RPMI8226 (cell line): ENCODE results near the gene SMAD4.
"Not testable (repeated sequence)": the region's sequence is repeated elsewhere in the genome, so short reads cannot be mapped to it uniquely, and the experiment has no call there.

Experiments used
- DNase-seq: peaks from one replicate; pipeline ENCODE4 v3.0.0-alpha.2; 2015

SMAD4 gene

GRCh38 chr18:51029694-51030536 lies at the start of gene SMAD4:
Gene SMAD4 (plus strand): TSS chr18:51030213. CDS start chr18:51047047, 16,834 bp downstream.
- DNase-seq = peak; percentile 98

GRCh38 chr18:50981381-50981780 lies 48.6 kb upstream of the SMAD4 start:
- DNase-seq = no peak

GRCh38 chr18:50982086-50982801 lies 47.8 kb upstream of the SMAD4 start:
- DNase-seq = no peak

GRCh38 chr18:50982802-50983179 lies 47.2 kb upstream of the SMAD4 start:
- DNase-seq = no peak

- DNase-seq = no peak
Measured at GRCh38 chr18:50986360-50987087, 43.5 kb upstream of the SMAD4 start.

- no peak for DNase-seq
Measured at GRCh38 chr18:50987261-50987660, 42.8 kb upstream of the SMAD4 start.

GRCh38 chr18:50989711-50990110 lies 40.3 kb upstream of the SMAD4 start:
- no peak for DNase-seq

- no peak for DNase-seq
Measured at GRCh38 chr18:50992351-50992762, 37.7 kb upstream of the SMAD4 start.

- no peak for DNase-seq
Measured at GRCh38 chr18:50994031-50994430, 36.0 kb upstream of the SMAD4 start.

- DNase-seq = not testable (repeated sequence)
Measured at GRCh38 chr18:51003174-51003573, 26.8 kb upstream of the SMAD4 start.

GRCh38 chr18:51006061-51006818 lies 23.8 kb upstream of the SMAD4 start:
- DNase-seq = no peak

GRCh38 chr18:51006948-51007789 lies 22.8 kb upstream of the SMAD4 start:
- no peak for DNase-seq

GRCh38 chr18:51007790-51008139 lies 22.2 kb upstream of the SMAD4 start:
- no peak for DNase-seq

- DNase-seq = no peak
Measured at GRCh38 chr18:51009072-51009471, 20.9 kb upstream of the SMAD4 start.

GRCh38 chr18:51010218-51010617 lies 19.8 kb upstream of the SMAD4 start:
- DNase-seq = no peak

- DNase-seq = no peak
Measured at GRCh38 chr18:51011709-51012108, 18.3 kb upstream of the SMAD4 start.

- DNase-seq = no peak
Measured at GRCh38 chr18:51012441-51012840, 17.6 kb upstream of the SMAD4 start.

- DNase-seq = no peak
Measured at GRCh38 chr18:51013259-51013658, 16.8 kb upstream of the SMAD4 start.

- no peak for DNase-seq
Measured at GRCh38 chr18:51017140-51017879, 12.7 kb upstream of the SMAD4 start.

GRCh38 chr18:51020536-51020935 lies 9.5 kb upstream of the SMAD4 start:
- DNase-seq = no peak
